ENCODE results near the gene ANKRD2.

DNA sequence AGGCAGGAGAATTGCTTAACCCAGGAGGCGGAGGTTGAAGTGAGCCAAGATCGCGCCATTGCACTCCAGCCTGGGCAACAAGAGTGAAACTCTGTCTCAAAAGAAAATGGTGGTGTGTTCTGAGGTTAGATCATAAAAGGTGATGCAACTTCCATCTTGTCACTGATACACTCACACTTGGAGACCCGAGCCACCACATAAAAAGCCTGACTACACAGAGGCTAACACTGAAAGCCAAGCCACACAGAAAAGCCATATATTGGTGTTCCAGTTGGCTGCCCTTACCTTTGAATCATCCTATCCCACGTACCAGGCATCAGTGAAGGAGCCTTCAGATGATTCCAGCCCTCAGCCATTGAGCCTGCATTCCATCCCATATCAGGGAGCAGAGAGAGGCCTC is 56.7 kb downstream of the ANKRD2 start:
- TF ChIP-seq, protein P1, sequence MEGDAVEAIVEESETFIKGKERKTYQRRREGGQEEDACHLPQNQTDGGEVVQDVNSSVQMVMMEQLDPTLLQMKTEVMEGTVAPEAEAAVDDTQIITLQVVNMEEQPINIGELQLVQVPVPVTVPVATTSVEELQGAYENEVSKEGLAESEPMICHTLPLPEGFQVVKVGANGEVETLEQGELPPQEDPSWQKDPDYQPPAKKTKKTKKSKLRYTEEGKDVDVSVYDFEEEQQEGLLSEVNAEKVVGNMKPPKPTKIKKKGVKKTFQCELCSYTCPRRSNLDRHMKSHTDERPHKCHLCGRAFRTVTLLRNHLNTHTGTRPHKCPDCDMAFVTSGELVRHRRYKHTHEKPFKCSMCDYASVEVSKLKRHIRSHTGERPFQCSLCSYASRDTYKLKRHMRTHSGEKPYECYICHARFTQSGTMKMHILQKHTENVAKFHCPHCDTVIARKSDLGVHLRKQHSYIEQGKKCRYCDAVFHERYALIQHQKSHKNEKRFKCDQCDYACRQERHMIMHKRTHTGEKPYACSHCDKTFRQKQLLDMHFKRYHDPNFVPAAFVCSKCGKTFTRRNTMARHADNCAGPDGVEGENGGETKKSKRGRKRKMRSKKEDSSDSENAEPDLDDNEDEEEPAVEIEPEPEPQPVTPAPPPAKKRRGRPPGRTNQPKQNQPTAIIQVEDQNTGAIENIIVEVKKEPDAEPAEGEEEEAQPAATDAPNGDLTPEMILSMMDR (conservative IDR thresholded peaks at IDR 0.05 in 1 of 2, IDR thresholded peaks at IDR 0.05 in 1 of 2; ENCODE audit: low read depth in 1 of 2, low read length in 2 of 2) = no peak
- TF ChIP-seq EZH2 (IDR thresholded peaks at IDR 0.05; ENCODE audit: low read length, missing control alignments) = no peak
